Germinal center (tissue), 1 donor: Measurements from ENCODE around the gene MYO18B.

Source experiments
- DNase-seq: peaks from one replicate; pipeline ENCODE4 v3.0.0; 2012; ENCODE audit warnings: mixed read lengths, low spot score

Gene MYO18B

DNA sequence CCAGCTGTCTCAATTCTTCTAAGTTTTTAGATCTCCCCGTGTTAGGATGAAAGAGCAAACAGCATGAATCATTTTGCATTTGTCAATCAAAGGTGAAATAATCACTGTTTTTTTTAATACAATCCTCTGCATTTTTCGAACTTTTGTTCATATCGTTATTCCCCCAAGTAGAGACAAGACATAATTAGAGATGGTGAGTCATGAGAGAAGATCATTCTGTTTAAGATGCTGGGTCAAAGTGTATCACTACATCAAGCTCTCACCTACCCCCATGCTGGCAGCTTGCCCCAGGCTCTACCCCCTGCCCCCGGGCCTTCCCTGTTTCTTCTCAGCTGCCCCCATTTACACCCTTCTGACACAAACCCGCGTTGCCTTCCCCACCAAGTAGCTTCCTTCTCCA, 30.5 kb upstream of the MYO18B start:
- DNase-seq, result no peak

DNA sequence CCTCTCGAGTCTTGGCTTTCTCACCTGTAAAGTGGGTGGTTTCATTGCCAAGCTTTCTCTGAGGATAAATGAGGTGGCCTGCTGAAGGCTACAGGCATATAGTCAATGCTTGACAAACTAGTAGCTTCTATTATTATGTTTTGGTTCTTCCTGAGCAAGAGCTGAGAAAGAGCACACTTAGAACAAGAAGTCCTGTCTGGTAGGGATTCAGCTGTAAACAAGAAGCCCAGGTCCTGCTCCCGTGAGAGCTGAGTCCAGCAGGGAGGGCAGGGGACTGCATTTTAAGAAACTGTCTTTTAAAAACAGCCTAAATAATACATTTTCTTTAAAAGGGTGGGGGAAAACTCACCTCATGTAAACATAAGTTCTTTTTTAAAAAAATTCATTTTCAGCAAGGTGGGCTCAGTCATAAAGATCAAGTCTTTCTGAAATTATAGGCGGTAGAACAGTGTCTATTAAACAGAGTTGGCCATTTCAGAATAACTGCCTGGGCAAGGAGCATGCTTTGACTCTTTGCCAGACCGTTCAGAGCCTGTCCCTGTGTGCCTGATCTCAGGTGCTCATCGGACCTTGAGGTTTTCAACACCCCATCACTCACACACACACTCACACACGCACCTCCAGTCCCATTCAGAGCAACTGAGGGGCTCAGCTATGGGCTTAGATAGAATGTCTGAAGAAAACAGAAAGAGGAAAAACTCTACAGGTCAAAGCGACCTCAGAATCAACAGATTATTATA, 29.2 kb upstream of the MYO18B start:
- no peak for DNase-seq

DNA sequence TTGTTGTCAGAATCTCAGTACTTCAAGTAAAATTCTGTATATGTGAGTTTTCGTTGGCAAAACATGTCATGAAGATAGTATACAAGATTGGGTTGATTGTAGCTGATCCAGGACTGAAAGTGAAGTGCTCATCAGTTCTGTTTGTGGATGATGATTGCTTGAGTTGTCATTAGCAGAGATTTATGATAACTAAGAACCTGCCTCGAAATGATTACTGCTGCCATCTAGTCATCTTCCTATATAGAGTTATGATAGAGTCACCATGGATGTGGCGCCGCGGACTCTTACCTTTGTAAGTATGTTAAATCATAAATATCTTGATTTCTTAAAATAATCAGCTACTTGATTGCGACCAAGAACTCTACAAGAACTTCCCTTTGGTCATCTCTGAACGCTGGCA, 27.9 kb upstream of the MYO18B start:
- no peak for DNase-seq

DNA sequence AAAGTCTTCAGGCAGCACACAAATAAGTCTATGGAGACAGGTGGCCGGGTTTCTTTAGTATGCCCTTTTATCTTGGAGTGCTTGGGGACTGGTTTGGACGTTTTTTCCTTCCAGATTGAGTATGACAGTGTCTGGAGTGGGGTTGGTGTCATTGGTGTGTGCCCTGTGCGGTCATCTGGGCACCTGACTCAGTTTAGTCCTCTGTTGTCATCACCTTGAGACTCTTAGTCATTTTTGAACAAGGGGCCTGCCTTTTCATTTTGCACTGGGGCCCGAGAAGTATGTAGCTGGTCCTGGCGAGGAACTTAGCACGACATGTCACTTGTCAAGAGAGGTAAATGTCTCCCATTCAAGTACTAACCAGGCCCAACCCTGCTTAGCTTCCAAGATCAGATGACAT, 27.2 kb upstream of the MYO18B start:
- no peak for DNase-seq

DNA sequence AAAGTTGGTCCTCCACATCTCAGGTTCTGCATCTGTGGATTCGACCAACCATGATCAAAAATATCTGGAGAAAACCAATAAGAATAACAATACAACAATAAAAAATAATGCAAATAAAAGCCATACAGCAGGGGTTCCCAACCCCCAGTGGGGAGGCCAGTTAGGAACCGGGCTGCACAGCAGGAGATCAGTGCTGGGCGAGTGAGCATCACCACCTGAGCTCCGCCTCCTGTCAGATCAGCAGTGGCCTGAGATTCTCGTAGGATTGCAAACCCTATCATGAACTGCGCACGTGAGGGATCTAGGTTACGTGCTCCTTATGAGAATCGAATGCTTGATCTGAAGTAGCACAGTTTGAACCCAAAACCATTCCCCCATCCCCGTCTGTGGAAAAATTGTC, 25.4 kb upstream of the MYO18B start:
- no peak for DNase-seq

DNA sequence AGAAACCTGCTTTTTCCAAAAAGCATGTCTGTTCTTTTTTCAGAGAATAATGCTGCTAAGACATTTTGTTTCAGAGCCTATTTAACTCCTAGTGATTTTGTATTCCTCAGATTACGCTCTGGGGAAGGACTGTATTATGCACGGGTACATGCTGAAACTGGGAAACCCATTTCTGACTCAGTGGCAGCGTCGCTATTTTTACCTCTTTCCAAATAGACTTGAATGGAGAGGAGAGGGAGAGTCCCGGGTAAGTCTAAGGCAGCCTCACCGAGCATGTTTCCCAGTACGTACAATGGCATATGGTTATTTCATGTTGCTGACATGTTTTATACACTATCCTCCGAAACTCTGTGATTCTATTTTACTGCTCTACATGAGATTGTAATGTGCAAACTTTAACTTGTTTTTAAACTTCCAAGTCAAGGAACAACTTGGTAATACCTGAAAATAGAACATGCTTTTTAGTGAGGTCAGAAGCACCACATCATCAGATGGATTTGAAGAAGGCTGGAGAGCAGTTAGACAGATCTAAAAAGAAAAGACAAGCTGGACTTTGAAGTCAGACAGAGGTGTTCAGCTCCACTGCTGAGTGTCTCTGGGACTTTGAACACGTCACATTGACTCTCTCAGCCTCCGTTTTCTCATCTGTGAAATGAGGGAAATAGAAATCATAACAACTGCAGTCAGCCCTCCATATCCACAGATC, 23.7 kb upstream of the MYO18B start:
- no peak for DNase-seq

DNA sequence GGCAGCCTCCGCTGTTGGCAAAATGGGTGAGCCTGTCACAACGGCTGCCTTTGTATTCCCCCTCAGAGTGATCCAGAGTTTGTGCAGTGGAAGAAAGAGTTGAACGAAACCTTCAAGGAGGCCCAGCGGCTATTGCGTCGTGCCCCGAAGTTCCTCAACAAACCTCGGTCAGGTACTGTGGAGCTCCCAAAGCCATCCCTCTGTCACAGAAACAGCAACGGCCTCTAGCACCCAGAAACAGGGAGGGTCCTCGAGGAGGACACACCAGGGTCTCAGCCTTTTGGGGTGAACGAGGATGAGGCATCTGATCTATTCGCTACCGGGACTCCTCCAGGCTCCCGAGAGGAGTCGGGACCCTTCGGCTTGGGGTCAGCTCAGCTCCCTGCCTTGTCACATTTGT, 19.8 kb upstream of the MYO18B start:
- DNase-seq, result no peak

DNA sequence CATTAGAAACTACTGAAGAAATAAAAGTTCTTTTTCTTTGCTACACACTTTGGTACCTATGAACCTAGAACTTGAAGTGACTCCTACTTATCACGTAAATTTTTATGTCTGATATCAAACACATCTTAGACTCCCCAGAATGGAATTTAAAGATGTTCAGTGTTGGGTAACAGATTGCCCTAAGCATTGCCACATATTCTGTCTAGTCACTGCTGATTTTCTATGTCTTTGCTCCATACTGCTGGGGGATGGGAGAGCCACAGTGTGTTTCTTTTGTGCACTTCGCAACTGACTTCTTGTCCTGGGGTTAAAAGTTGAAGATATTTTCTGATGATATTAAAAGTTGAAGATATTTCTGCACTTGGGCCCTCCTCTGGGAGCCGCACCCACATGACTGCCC, 19.4 kb upstream of the MYO18B start:
- DNase-seq, result no peak

DNA sequence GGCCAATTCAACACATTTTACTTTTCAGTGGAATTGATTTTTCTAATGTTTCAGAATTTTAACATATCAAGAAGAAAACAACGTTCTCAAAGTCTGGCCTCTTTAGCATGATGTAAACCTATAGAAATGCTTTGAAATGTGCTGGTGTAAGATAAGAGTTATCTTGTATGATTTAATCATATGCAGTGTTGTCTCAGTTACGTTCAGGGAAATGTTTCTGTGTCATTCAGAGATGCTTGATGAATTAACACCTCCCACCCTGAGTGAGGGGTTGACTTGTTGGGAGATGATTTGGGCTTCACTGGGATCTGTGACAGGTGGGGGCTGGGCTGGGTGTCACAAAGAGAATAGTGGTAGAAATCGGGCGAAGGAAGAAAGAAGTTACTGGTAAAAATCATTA, 15.7 kb upstream of the MYO18B start:
- DNase-seq, result no peak

DNA sequence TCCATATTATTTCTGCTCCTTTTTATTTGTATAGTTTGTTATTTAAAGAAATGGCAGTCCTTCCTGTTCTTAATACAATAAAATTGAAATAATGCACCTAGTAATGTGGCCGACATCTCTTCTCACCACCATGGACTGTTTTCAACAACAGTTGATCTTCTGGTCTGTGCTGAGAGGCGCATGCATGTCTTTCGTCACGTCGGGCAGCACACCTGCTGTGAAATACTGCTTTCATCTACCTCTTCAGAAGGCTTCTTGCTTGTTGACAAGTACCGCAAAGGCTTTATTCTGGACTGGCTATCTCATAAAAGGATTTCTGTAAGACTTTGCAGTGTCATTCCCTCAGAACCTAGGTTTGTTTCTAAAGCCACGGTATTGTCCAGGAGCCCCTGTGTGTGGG, 13.9 kb upstream of the MYO18B start:
- no peak for DNase-seq

DNA sequence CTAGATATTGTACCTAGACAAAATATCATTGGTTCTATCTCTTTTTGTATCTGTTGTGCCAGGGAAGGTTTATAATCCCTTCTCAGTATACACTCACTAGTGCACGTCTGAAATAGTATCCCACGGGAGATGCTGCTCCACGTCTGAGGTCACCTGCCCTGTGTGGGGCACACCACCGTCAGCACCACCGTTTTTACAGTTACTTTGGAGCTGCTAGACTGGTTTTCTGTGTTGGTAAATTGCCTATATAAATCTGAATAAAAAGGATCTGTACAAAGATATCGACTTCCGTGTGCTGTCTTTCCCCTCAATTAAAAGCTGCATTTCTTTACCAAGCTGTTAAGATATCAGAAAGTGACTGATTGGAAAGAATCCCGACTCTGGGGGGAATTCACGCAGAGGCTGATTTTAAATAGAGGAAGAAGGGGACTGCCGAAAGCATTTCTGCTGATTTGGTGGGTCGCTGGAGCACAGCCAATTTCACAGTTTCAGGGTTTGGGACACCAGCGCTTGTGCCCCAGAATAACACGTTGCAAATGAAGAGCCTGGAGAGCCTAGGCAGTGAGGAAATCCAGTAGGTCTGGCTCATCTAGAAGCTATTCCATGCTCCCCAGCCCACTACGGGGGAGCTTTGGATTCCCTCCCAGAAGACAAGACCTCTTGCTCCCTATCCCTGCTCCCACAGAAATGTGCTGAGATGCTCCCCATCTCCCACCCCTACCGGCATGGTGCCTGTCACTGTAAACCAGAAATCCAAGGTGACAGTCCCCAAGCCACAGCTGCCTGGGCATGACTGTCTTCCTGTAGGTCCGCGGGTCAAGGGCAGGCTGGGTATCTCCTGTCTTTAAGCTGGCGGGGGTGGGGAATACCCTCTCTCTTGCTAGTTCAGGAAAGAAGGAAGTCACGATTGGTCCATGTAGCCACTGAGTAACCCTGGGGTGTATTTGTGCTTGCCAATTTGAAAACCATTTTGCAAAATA, 12.7 kb upstream of the MYO18B start:
- DNase-seq, result no peak

DNA sequence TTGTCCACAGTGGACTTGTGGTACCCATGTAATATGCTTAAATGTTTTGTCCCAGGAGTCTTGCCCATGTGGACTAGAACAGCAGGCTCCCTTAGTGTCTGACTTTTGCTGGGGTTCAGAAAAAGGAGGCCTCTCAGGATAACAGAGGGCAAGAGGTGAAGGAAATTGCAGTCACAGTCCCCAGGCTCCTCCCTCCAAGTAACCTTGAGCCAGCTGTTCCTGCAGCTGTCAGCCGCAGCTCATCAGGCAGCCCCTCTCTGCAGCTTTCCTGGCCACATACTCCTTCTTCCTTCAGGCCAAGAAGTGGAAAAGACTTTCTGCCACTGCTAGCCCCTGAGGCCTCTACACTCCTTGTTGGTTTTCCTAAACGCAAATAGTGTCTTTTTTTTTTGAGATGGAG, 6.3 kb upstream of the MYO18B start:
- DNase-seq, result no peak

DNA sequence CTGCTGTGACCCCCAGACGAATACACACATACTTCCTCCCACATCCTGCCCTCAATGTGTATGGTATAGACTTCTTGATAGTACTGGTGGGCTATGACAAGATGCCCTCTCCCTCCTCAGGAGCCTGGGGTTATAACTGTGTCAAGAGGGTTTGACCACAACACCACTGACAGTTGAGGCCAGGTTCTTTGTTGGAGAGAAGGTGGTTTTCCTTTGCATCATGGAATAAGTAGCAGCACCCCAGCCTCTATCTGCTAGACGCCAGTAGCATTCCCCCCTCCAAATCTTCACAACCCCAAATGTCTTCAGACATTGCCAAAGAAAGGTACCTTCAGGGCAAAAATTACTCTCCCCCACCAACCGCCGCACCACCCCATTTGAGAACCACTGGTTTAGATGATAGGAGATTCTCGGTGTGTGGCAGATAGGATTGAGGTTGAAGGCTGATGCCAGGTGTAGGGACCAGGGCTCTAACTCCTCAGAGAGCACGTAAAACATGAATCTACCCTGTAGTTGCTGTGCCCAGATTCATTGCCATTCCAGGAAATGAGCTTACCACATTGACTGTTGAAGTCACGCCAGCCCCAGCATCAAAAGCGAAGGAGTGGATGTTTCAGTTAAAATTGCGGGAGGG, 5.5 kb upstream of the MYO18B start:
- DNase-seq, result no peak

DNA sequence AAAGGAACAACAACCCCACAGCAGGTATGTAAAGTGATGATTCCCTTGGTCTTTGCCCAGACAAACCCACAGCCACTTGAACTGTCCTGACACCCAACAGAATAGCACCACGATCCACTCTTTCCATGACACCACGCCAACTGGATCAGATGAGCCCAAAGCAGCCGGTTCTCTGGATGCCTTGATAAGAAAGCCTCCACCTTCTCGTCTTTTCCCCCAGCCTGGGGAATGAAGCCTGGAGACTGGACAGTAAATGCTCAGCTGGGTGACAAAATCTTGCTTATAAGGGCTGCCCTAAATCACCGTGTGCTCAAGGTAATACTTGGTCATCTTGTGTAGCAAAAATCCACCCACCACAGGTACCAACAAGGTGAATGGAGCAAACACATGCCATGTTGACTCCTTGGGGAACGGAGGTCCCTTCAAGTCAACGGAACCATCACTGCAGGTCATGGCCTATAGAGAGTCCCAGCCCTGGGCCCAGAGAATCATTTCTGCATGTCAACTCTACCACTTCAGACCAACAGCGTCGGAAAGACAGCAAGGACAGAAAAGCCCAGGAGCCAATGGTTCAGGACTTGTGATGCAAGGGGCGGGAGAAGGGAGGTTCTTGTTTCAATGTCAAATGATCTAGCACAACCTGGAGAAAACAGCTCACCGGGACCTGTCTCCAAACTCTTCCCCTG, 2.2 kb upstream of the MYO18B start:
- DNase-seq, result no peak

DNA sequence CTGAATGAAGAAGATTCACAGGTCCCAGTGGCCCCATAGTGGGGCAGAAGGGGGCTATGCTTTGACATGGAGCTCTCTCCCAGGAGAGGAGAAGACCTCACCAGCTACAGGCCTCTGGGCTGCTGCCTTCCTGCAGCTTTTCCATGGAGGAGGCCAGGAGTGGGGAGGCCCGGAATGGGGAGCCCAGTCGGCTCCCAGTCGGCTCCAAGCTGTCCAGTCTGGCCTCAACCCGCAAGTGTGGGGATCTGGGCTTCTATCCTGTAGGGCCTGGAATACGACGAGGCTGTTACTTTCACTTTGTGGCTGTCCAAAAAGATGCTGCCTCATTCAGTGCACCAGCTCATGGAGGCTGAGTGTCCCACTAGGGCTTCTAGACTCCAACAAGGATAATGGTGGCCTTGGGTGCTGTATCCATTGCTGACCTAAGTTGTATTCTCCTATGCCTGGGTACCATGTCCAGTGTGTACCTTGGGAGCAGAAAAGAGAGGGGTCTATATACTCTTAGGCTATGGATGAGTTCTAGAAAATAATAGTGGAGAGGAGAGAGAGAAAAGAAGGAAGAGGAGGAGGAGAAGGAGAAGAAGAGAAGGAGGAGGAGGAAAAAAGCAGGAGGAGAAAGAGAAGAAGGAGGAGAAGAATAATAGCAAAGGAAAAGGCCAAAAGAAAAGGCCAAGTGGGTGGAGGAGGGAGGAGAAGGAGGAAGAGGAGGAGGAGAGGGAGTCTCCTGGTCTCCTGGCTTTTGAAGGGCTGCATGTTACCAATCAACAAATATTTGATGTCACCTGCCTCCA, 1.1 kb downstream of the MYO18B start:
- no peak for DNase-seq

DNA sequence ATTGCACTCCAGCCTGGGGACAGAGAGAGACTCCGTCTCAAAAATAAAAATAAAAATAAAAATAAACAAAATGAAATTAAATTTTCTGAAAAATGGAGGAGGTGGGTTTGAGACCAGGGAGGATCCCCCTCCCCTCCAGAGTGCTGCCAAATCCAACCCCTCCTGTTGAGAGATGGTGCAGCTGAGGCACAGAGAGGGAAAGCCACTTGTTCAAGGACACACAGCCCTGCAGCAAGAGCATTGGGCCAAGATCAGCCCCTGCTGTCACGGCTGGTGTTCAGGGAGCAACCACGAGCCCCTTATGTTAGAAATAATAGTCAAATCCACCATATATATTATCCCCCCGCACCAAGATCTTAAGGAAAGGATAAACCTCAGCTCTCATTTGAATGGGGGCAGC, 2.7 kb downstream of the MYO18B start:
- DNase-seq, result no peak

DNA sequence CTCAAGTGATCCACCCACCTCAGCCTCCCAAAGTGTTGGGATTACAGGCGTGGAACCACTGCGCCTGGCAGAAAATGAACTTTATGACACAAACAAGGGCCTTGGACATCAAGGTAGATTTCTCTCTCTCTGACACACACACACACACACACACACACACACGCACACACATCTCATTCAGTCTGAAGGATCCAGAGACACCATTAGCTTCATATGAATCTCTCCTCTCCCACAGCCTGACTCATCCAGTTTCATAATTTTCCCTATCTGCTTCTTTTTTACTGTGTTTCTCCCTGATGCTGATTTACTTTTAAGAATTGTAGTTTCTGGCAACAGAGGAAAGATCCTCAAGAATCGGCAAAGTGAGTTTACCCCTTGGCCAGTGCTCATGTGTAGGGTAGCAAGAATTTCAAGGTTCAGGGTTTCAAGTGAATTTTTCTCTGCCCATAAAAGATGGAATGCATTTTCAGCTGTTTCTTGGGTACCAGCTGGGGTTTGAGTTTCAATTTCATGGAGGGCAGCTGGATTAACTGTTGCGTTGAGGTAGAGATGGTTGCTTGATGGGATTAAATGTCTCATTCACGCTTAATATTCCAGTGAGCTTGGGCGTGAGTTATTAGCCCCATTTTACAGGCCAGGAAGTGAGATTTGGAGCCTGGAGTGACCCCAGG, 3.5 kb downstream of the MYO18B start:
- DNase-seq, result no peak

DNA sequence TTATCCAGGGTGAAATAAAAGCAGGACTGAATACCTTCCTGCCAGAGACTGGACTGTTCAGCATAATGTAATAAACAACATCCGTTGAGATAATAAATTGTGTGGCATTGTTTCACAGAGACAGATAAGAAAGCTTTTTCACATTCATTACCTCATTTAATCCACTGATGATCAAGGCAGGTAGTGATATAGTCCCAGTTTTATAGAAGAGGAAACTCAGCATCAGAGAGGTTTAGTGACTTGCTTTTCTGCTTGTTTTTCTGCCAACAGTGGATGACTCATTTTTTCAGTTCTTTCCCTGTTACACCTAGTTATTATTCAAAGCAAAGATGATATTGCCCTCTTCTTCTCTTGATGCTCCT, 4.0 kb downstream of the MYO18B start:
- DNase-seq, result no peak

DNA sequence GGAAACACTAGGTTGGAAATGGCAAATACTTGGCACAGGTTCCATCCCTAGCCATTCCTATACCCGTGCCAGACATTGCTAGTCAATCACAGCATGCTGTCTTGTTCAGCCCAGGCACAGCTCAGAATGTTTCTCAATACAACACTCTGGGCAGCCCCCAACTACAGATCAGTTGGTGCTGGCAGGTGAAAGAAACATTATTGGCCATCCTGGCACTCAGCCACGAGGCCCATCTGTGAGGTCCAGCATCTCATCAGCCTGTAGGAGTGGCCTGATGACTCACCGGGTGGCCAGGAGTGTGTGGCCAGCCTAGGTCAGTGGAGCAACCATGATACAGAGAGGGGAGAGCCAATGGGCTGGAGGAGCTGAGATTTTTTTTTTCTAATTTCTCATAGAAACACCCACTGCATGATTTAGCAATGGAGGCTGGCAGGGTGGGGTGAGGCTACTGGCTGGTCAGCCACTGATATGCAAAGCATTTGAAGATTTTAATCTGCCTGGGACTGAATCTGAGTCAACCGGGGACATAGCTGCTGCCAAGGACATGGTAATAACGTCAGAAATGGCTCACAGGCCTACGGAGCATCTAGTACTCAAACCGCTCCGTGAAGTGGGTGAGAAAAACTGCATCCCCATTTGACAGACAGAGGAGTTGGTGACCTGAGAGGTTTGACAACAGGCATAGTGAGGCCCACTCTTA, 5.4 kb downstream of the MYO18B start:
- no peak for DNase-seq

DNA sequence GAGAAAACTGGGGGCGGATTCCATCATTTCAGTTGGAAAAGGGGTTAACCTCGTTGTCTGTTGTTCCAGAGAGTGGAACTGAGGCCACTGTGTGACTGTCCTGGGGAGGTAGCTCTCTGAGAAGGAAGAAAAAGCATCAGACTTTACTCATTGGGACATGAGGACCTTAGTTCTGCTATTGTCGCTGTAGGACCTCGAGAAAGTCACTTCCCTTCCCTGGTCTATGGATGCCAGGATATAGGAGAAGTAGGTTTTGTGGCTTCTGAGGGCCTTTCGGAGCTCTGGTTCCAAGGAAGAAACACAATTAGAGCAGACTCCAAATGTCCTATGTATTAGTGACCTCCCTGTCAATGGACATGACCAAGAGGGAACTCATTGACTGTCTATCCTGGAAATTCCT, 6.2 kb downstream of the MYO18B start:
- DNase-seq, result no peak
